Urothelium cell line (cell line): ENCODE results near the gene AGGF1.
A peak's percentile ranks its signal among the peaks of the same experiment; 100 is the strongest.
"Not testable (repeated sequence)": the region's sequence is repeated elsewhere in the genome, so short reads cannot be mapped to it uniquely, and the experiment has no call there.

Source experiments
- DNase-seq: peaks from one replicate; pipeline ENCODE4 v3.0.0; 2011; ENCODE audit warnings: low spot score, mixed read lengths
- FAIRE-seq: peaks from 2 replicates; lab custom pipeline; 2011; peaks lifted over from hg19 to GRCh38; lab: Jason Lieb, UNC

AGGF1 gene, protein sequence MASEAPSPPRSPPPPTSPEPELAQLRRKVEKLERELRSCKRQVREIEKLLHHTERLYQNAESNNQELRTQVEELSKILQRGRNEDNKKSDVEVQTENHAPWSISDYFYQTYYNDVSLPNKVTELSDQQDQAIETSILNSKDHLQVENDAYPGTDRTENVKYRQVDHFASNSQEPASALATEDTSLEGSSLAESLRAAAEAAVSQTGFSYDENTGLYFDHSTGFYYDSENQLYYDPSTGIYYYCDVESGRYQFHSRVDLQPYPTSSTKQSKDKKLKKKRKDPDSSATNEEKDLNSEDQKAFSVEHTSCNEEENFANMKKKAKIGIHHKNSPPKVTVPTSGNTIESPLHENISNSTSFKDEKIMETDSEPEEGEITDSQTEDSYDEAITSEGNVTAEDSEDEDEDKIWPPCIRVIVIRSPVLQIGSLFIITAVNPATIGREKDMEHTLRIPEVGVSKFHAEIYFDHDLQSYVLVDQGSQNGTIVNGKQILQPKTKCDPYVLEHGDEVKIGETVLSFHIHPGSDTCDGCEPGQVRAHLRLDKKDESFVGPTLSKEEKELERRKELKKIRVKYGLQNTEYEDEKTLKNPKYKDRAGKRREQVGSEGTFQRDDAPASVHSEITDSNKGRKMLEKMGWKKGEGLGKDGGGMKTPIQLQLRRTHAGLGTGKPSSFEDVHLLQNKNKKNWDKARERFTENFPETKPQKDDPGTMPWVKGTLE

DNA sequence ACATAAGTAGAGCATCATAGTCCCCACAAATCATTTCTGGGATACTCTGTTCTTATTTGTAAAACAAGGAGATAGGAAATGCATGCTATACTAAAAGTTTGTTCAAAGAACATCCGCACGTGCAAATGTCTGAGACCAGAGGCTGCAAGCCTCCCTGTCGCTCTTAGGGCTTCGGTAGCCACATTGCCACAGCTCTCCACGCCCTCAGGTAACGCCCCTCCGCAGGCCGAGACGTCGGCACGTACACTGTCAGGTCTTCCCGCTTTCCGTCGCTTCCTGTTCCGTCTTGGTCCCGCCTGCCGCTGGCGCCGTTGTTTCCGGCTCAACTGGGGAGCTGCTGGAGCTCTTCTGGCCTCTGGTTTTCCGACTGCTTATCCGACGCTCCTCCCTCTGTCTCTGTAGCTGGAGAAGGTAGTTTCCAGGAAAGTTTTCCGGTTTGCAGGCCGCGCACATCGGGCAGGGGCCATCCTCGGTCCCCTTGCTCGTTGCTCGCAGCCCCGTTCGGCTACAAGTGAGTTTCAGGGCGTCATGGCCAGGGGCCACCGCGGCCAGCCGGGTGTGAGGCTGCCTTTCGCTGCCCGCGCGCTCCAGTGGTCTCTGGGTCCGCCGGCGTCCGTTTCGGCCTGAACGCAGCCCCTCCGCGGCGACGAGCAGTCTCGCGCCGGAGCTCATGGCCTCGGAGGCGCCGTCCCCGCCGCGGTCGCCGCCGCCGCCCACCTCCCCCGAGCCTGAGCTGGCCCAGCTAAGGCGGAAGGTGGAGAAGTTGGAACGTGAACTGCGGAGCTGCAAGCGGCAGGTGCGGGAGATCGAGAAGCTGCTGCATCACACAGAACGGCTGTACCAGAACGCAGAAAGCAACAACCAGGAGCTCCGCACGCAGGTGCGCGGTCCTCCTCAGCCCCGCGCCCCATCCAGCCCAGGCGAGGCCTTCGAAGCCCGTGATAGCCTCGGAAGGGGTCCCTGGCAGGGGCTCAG is at the start of gene AGGF1:
Gene AGGF1 (plus strand): TSS at position 308 of the 975 bp plus-strand sequence. CDS start 363 bp downstream, at position 671.
- DNase-seq (peak; percentile 94), FAIRE-seq (peak; percentile 40)

DNA sequence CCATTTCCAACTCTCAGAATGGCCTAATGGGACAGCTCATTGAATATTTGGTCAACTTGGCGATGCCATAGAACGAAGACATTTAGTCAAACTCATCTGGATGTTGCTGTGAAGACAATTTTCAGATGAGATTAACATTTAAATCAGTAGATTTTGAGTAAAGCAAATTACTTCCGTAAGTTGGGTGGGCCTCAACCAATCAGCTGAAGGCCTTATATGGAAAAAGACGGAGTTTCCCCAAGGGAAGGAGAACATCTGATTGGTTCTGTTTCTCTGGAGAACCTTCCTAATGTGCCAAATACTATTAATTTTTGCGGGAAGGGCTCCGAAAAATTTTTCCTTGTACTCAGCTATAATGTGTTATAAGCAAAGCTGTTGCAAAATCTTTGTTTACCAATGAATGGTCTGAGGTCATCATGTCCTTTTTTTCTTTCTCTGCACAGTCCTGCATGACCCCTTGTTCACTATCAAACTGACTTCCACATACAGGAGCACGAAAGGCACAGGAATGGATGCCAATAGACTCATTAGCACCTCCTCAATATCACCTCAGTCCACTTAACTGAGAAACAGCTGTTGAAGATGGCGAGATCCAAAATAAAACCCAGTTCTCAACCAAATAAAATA is 49.6 kb upstream of the AGGF1 start:
- DNase-seq (no peak), FAIRE-seq (no peak)

DNA sequence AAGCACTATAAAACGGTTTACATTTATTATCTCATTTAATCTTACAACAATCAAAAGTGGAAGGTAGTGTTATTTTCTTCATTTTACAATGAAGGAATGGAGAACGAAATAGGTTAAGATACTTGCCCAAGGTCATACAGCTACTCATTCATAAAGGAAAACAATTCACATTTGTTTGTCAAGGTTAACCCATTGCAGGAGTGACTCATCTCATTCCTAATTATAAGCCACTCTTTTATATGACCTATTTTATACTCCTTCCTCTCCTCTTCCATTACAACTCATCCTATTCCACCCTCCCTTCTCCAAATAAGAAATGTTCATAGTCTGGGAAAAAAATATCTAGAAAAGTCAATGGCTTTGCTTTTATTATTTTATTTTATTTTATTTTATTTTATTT is 47.8 kb upstream of the AGGF1 start:
- DNase-seq, result no peak
- no peak for FAIRE-seq

DNA sequence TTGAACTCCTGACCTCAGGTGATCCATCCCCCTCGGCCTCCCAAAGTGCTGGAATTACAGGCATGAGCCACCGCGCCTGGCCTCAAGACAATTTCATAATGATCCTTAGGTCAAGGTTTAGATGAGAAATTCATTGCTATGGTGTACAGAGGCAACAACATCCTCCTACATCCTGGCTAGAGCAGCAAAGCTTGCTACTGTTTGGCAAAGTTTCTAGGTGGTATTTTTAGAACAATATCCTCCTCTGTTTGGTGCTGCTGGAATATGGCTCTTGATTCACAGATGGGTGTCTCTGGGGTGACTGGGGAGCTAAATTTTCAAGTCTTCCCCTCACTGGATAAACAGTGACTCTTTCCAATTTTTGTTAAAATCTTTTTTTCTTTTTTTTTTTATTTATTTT is 46.7 kb upstream of the AGGF1 start:
- FAIRE-seq, result peak; percentile 9
- no peak for DNase-seq

DNA sequence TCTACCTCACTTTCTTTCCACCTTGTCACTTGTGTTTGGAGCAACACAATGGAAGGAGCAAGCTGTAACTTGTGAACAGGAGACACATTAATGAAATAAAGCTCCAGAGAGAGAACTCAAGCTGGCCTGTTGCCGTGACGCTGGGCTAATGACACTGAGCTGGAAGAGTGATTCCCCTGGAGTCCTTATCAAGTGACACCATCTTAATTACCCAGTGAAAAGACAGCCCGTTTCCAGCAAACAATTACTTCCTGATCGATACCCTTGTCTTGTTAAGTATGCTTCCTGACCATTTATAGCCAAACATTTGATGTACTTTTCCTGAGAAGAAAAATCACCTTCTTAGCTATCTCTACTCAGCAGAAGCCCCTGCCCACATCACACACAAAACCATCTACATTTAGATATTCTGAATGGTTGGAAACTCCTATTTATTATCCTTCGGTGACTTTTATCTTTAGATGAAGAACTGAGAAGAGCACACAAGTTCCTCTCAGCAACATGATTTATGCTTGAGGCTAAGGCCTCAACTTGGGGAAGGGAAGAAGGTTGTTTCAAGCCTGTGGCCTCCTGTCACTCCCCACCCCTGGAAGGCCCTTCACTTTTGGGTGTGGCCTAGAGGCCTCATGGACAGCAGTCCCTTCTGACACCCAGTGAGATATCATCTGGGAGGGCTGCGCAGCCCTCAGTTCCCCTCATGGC is 43.2 kb upstream of the AGGF1 start:
- DNase-seq, result no peak
- FAIRE-seq, result no peak

DNA sequence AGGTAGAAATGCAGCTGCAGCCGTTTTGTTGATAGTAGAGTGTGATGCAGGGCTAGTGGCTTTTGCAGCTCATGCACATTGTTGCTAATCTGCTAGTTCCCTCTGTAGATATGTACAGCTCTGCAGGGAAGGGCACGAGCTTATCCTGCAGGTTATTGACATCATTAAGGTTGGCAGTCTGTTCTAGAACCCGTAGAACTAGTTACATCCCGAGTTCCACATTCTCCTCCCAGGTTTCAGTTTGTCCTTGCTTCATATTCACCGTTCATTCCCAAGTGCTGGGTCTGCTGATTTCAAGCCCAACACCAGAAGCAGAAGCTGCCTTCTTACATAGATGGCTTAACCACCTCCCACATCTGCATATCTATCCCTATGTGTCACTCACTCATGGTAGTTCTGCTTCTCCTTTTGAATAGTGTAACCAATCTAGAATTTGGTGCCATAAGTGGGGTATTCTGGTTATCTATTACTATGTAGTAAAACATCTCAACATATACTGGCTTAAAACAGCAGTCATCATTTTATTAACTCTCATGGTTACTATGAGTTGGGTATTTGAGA is 39.2 kb upstream of the AGGF1 start:
- DNase-seq (no peak), FAIRE-seq (no peak)

DNA sequence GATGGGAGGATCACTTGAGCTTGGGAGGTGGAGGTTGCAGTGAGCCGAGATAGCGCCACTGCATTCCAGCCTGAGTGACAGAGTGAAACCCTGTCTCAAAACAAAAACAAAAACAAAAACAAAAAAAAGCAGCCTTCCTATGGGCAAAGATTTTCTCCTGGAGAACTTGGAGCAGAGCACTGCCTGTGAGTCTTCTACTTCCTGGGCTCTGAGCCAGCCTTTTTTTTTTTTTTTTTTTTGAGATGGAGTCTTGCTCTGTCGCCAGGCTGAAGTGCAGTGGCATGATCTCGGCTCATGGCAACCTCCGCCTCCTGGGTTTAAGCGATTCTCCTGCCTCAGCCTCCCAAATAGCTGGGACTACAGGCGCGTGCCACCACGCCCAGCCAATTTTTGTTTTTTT is 36.8 kb upstream of the AGGF1 start:
- not testable (repeated sequence) for FAIRE-seq, DNase-seq

DNA sequence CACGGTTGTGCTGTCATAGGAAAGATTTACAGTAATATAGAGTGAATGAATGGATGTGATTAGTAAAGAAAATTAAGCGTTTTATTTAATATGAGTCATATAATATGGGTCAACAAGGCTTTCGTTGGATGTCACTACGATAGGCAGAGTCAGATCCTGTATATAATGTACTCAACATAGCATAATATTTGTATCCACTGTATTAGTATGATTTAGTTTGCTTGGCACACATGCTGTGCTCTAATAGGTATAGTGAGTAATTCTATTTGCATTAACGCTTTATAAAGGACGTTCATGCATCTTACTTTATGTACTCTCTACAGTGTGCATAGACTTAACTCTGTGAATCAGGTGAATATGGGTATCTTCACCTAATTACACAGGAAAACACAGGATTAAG is 35.9 kb upstream of the AGGF1 start:
- DNase-seq (no peak), FAIRE-seq (no peak)

DNA sequence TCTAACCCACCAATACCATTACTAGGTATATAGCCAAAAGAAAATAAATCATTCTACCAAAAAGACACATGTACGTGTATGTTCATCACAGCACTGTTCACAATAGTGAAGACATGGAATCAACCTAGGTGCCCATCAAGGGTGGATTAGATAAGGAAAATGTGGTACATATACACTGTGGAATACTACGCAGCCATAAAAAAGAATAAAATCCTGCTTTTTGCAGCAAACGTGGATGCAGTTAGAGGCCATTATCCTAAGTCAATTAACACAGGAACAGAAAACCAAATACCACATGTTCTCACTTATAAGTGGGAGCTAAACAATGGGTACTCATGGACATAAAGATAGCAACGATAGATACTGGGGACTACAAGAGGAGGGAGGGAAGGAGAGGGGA is 32.0 kb upstream of the AGGF1 start:
- FAIRE-seq, result peak; percentile 74
- not testable (repeated sequence) for DNase-seq

DNA sequence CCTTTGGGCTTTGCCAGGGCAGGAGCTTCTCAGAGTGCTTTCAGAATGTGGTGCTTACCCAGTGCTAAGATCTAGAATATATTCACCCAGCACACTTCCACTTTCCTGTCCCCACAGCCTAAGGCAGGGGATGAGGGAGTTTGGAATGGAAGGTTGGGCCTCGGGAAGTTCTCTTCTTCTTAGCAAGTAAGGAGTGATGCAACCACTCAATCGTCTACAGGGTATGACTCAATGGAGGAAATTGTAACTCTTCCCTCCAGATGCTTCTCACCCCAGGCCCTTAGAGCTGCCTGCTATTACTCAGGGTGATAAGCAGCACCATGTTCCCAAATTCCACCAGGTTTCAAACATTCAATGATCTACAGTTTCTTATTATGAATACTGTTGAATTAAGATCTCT is 30.8 kb upstream of the AGGF1 start:
- FAIRE-seq (no peak), DNase-seq (peak; percentile 51)

DNA sequence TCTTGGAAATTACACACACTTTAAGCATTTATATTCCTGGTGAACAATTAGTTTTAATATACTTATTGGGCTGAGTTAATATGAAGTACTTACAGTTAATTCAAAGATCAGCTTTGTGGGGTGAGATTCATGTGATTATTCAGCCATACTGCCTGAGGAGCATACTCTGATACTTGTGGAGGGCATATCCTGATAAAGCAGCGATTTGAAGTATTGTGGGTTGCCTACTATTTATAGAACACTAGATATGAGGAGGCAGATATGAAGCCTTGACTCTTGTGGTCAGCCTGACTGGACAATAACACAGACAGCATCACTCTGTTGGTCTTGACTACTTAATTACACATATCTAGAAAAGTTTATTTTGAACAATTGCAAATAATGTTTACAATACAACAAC is 27.0 kb upstream of the AGGF1 start:
- DNase-seq (no peak), FAIRE-seq (no peak)

DNA sequence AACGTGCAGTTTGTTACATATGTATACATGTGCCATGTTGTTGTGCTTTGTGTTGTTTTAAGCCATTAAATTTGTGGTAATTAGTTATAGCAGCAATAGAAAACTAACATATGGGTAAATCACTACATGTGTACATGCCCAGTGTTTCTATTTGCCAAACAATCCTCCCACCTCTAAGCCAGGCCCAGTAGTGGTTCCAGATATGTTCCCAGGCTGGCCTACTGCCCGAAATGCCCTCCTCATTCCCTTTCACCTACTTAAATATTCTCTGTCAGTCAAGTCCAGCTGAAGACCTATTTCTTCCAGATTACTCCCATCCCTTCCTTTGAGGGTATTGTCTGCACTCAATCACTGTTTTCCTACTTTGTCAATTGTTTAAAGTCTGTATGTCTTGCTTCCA is 24.1 kb upstream of the AGGF1 start:
- no peak for FAIRE-seq
- DNase-seq, result no peak

DNA sequence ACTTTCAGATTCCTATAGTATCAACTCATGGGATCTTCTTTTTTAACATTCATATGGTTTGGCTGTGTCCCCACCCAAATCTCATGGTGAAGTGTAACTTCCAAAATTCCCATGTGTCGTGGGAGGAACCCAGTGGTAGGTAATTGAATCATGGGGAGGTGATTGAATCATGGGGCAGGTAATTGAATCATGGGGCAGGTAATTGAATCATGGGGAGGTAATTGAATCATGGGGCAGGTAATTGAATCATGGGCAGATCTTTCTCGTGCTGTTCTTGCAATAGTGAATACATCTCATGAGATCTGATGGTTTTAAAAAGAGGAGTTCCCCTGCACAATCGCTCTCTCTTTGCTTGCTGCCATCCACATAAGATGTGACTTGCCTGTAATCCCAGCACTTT is 21.8 kb upstream of the AGGF1 start:
- FAIRE-seq, result no peak
- no peak for DNase-seq

DNA sequence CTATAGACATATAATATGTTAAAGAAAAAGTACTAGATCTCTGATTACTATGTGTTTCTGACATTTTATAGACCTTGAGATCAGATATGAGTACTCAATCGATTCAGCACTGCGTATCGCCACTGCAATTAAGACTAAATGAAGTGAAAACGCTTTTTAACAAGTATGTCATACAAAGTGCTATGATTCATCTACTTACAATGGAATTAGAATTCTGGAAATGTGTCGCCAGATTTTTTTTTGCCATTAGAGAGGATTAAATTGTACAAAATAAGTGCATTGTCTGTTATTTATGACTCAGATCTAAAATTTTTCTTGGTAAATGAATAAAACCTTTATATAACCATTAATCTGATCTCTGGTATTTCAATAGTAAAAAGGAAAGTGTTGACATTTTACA is 20.0 kb upstream of the AGGF1 start:
- no peak for FAIRE-seq

DNA sequence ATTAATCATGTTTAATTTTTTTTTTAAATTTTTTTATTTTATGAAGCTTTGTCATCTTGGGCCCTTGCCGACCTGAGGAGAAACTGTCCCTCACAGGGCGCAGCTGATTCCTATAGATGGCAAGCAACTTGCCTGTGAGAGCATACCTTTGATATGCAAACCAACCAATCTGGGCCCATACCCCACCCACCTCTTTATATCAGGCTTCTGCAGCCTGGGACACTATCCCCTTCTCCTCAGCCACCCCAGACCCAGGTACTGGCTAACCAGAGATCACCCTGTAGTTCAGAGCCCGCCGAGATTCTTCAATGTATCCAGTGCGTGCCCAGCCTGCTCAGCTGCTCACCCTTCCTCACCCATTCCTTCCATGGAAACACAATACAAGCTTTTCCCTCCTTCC is 18.7 kb upstream of the AGGF1 start:
- FAIRE-seq, result no peak

More for the DNA sequence above, 20.0 kb upstream of the AGGF1 start:
- DNase-seq, result no peak

DNA sequence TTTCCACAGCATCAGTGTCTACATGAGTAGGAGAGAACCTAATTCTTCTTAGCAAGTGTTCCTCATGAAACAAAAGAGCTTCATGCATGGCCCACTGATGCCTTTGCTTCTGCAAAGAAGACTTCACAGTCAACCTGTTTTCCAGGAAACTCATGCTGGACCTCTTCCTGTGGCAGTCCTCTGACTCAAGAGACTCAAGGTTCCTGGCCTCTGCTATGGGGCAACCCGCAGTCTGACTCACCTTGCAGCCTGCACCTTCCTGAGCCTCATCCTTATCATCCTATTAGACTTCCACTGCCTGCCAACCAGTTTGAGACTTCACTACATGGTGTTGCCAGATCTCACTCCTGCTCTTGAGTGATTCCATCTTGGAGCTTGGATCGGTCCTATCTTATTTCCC is 17.6 kb upstream of the AGGF1 start:
- DNase-seq, result peak; percentile 17
- FAIRE-seq, result no peak

More for the DNA sequence above, 18.7 kb upstream of the AGGF1 start:
- no peak for DNase-seq

DNA sequence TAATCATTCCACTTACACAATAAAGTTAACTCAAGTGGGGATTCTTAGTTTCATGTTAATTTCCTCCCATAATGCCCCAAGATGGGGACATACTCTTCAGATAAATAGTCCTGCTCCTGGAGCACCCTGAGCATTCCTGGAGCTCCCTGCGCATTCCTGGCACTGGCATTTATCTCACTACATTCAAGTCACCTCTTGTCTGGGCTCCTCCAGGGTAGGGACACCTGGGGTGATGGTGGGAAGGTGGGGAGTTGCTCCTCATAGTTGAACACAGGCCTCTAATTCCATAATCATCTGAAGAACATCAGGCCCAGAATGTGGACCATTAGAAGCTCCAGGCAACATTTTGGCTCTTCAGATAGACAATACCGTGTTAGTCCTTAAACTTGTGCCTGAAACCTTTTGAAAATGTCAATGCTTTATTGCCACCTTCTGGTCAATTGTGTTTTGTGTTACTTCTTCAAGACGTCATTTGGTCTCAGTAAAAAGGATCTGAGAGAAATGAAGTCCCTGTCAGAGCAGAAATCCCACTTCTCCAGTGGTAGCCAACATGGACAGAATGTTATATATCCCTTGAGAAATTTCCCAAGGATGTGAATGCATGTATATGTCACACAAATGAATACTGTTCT is 14.2 kb upstream of the AGGF1 start:
- DNase-seq (peak; percentile 21), FAIRE-seq (no peak)

DNA sequence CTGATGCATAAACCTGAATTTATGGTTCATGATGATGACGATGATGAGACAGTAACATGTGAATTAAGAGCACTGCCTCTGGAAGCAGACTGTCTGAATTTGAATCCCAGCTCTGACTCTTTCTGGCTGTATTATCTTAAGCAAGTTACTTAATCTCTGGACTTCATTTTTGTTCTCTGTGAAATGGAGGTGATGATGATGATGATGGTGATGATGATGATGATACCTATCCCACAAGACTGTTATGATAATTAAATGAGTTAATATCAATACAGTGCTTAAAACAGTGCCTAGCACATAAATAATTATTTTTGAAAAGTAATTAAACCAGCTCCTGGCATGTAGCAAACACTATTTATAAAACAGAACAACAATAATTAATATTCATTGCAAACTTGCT is 13.2 kb upstream of the AGGF1 start:
- FAIRE-seq (no peak), DNase-seq (no peak)

DNA sequence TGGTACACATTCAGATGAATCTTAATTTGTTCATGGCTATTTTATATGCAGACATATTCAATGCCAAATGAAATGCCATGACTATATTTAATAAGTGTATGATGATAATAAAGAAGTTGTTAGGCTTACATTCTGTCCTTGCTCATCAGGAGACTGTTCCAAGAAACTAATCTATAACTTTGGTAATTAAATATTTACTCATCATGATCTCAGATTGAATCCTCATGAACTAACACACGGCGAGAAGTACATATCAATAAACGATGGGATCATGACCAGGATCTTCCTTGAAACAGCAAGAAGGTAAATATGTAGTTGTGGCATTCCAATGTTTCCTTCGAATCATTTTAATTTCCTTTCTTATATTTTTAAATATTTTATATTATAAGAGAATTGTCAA is 12.5 kb upstream of the AGGF1 start:
- FAIRE-seq, result no peak

More for the DNA sequence above, 12.5 kb upstream of the AGGF1 start:
- no peak for DNase-seq
